Raji (cell line): Measurements from ENCODE around the gene MUC5AC.

Source experiments
- POLR2A ChIP-seq: IDR thresholded peaks from 2 replicates; pipeline ENCODE4 v1.6.1; 2011; ENCODE audit warnings: low read depth, low read length, control low read depth; ENCODE audit not compliant: insufficient read depth

The MUC5AC gene

DNA sequence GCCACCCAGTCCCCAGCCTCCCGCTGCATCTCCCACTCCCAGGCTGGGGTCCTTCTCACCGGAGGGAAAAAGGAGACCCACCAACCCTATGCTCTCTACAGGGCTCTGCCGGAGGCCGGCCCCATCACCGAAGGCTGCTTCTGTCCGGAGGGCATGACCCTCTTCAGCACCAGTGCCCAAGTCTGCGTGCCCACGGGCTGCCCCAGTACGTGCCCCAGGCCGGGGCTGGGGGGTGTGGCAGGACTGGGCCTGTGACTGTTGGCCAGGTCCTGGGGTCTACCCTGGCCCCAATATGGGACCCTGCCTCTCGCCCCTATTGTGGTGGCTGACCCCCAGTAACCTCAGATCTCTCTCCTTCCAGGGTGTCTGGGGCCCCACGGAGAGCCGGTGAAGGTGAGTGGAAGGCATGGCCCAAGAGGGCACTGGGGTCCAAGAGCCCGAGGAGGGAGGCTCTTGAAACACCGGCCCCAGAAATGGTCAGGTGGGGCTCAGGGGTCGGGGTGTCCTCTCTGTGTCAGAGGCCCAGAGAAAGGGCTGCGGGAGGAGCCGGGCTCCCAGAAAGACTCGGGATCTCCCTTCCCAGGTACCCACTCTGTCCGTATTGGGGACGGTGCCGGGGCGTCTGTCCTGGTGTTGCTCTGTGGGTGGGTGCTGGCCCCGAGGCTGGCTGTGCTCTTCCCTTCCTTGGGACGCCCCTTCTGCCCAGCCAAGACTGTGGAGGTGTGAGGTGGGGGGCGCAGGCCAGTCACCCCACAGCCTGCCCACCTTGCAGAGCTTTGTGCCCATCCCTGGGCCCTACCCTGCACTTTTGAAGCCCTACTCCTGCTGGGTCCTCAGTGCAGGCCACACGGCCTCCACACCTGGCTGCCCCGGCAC, 39.0 kb downstream of the MUC5AC start:
- no peak for TF ChIP-seq POLR2A

- no peak for TF ChIP-seq POLR2A
Observed at GRCh38 chr11:1197431-1197885, 39.7 kb downstream of the MUC5AC start.

GRCh38 chr11:1197886-1198560, 40.3 kb downstream of the MUC5AC start:
- TF ChIP-seq POLR2A, result no peak

GRCh38 chr11:1198561-1199240, 40.9 kb downstream of the MUC5AC start:
- TF ChIP-seq POLR2A, result no peak

GRCh38 chr11:1199241-1199750, 41.5 kb downstream of the MUC5AC start:
- TF ChIP-seq POLR2A, result no peak

DNA sequence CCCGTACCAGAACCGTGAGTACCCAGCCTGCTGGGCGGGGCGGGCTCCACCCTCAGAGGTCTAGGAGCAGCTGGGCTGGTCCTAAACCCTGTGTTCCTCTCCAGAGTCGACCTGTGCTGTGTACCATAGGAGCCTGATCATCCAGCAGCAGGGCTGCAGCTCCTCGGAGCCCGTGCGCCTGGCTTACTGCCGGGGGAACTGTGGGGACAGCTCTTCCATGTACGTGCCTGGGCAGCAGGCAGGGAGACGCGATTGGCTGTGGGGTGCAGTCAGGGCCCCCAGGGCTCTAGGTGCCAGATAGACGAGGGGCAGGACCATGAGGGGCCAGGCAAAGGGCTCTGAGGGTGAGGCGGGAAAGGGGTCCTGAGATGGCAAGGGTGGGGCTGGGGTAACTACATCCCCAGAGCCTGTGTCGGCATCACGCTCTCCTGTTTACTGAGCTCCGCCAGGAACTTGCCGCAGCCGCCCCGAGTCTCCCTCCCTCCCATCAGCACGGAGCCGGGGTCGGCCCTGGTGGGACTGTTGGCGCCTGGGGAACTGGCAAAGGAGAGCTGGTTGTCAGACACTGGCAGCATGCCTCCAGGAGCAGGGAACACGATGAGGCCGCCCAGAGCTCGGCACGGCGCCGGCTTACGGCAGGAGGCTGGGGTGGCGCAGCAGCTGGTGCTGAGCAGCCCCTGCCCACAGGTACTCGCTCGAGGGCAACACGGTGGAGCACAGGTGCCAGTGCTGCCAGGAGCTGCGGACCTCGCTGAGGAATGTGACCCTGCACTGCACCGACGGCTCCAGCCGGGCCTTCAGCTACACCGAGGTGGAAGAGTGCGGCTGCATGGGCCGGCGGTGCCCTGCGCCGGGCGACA, 42.2 kb downstream of the MUC5AC start:
- TF ChIP-seq POLR2A, result no peak

DNA sequence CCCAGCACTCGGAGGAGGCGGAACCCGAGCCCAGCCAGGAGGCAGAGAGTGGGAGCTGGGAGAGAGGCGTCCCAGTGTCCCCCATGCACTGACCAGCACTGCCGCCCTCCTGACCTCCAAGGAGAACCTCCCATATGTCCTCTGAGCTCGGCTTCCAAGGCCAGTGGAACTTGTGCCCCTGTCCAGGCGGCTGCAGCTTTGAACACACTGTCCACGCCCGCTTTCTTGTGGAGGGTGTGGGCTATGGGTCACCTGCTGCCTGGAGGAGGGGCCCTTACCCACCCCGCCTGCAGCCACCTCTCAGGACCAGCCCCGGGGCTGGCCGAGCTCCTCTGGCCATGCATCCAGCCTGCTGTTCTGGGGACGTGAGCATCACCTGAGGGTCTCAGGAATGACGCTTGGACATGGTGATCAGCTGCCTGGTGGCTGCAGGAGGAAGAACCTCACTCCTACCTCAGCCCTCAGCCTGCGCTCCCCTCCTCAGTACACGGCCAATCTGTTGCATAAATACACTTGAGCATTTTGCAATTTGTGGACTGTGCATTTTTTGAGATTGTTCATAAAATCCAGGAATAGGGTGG, 42.9 kb downstream of the MUC5AC start:
- no peak for TF ChIP-seq POLR2A

DNA sequence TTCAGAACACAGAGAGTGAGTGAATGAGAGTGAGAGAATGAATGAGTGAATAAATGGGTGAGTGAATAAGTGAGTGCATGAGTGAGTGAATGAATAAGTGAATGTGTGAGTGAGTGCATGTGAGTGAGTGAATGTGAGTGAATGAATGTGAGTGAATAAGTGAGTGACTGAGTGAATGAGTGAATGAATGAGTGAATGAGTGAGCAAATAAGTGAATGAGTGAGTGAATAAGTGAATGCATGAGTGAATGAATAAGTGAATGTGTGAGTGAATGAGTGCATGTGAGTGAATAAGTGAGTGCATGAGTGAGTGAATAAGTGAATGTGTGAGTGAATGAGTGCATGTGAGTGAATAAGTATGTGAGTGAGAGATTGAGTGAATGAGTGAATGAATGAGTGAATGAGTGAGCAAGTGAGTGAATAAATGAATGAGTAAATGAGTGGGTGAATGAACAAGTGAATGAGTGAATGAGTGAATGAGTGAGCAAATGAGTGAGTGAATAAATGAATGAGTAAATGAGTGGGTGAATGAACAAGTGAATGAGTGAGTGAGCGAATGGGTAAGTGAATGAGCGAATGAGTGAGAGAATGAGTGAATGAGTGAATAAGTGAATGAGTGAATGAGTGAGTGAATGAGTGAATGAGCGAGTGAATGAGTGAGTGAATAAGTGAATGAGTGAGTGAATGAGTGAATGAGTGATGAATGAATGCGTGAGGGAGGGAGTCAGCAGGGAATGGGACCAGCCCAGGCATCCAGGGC, 43.8 kb downstream of the MUC5AC start:
- TF ChIP-seq POLR2A, result no peak

DNA sequence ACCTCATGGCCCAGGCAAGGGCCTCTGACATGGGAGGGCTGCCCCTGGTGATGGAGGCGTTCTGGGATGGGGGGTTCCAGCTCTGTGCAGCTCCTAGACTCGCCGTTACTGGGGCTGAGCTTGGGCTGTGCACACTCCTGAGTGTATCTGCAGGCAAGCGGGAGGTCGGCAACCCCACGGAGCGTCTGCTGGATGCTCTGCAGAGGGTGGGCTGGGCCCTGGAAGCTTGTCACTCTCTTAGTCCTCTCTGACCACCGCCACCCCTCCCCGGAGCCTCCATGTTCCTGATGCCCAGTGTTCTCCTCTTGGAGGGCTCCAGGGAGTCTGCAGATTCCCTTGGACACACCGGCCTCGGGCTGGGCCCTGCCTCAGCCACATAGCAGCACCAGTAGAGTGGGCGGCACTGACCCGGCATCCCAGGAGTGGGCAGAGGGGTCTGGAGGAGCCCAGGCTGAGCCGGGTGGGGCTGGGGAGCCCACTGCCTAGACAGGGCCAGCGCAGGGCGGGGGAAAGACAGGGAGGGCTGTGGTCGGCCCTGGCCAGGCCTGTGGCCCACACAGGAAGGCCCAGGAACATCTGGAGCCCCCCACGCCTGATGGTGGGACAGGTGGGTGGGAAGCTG, 44.5 kb downstream of the MUC5AC start:
- no peak for TF ChIP-seq POLR2A

DNA sequence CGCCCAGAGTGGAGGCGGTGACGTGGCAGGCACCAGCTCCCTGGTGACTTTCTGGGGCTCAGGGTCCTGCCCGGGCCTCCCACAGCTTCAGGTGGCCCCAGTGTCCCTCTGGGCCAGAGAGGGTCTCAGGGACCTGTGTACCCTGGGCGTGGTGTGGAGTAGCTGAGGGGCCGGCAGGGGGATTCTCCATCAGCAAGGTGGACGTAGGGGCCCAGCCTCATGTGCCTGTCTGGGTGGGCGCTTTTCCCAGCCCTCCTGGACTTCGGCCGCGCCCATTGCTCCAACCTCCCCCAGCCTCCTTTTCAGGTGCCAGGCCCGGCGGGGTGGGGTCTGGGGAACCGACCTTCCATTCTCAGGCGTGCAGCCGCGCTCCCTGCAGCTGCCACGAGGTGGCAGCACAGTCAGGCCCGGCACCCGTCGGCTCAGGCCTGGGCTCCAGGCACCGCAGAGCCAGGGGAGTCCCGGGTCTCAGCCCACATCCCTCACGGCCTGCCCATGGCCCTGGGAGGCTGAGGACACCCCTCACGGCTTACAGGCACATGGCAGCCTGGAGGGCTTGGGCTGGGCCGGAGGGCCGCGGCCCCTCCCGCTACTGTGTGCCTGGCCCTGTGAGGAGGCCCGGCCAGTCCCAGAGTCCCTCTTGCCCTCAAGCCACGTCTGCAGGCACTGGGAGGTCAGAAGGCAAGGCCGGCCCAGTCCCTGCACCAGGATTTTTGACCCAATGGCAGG, 45.2 kb downstream of the MUC5AC start:
- no peak for TF ChIP-seq POLR2A

- TF ChIP-seq POLR2A, result no peak
Observed at GRCh38 chr11:1203505-1204271, 45.9 kb downstream of the MUC5AC start.
